ENCODE data around the gene CAMTA2. TPM values are rescaled to one million over a fixed set of nuclear protein-coding genes. Genes with fewer than 3 reads are reported as not detected.

Gene CAMTA2
- total and polyA plus RNA-seq, 4 donors: 7.8 to 17.6 (median 12.0) TPM

DNA sequence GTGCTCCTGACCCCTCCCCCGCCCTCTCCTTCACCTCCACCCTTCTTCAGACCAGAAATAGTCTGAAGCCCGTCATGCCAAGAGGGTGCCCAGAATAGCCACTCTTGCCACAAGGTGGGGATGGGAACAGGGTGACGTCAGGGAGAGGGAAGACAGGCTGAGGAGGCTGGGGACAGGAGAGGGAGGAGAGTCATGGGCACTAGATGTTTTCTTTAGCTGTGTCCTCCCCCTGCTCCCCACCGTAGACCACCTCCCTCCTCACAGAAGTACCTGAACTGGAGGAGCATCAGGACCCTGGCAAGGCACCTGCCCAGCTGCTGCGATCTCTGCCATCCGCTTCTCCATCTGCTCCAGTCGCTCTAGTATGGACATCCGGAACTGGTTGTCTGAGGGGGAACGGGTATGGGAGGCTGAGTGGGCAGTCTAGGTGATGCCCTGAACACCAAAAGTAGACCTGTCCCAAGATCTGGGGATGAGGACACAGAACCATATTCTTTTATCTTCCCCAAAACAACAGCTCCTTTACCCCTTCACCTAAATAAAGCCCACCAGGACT lies 13.3 kb downstream of the CAMTA2 start:
- Histone ChIP-seq H3K4me3 (ENCODE audit: low read depth in 1 of 3, low read length in 3 of 3) (no peak overlapping the region), H3K36me3 (ENCODE audit: control insufficient read depth in 4 of 4, insufficient read depth in 3 of 4, low read depth in 1 of 4, low read length in 3 of 4) (peaks cover 11 to 22% (median 18%) of the 10 kb centered on the region in 4 donors), H3K27me3 (ENCODE audit: control insufficient read depth in 4 of 4, insufficient read depth in 4 of 4, low read length in 3 of 4) (no peaks in the 10 kb centered on the region), H3K4me1 (ENCODE audit: control insufficient read depth in 4 of 4, insufficient read depth in 4 of 4, low read length in 3 of 4) (peaks cover 3 to 34% (median 21%) of the 10 kb centered on the region in 4 donors), H3K27ac (ENCODE audit: low read depth in 1 of 2, low read length in 2 of 2) (no peak overlapping the region), H3K9ac (ENCODE audit: low read depth in 1 of 2, low read length in 2 of 2) (no peak overlapping the region), H3K9me3 (ENCODE audit: control insufficient read depth in 4 of 4, low read length in 3 of 4) (no peaks in the 10 kb centered on the region)
- DNase-seq (ENCODE audit: low spot score): no peak
- WGBS: 90% methylated on average over 9 of the region's 9 CpGs
- TF ChIP-seq FOXA1 (IDR thresholded peaks at IDR 0.05) (no peak), TAF1 (conservative IDR thresholded peaks at IDR 0.05) (no peak), REST (IDR thresholded peaks at IDR 0.05) (no peak), RAD21 (IDR thresholded peaks at IDR 0.05) (no peak), FOXA2 (IDR thresholded peaks at IDR 0.05) (no peak), NR2F2 (IDR thresholded peaks at IDR 0.05) (no peak)

GRCh38 chr17:4973256-4974114 lies 14.0 kb downstream of the CAMTA2 start:
- 87% methylated on average over 10 of the region's 10 CpGs for WGBS
- H3K27ac ChIP-seq (ENCODE audit: low read depth in 1 of 2, low read length in 2 of 2): no peak overlapping the region
- H3K36me3 ChIP-seq (ENCODE audit: control insufficient read depth in 4 of 4, insufficient read depth in 3 of 4, low read depth in 1 of 4, low read length in 3 of 4): peaks cover 11 to 20% (median 17%) of the 10 kb centered on the region in 4 donors
- H3K9ac ChIP-seq (ENCODE audit: low read depth in 1 of 2, low read length in 2 of 2): no peak overlapping the region
- no peak overlapping the region for H3K4me3 ChIP-seq (ENCODE audit: low read depth in 1 of 3, low read length in 3 of 3)
- peaks cover 3 to 41% (median 25%) of the 10 kb centered on the region in 4 donors for H3K4me1 ChIP-seq (ENCODE audit: control insufficient read depth in 4 of 4, insufficient read depth in 4 of 4, low read length in 3 of 4)
- no peaks in the 10 kb centered on the region for H3K27me3 ChIP-seq (ENCODE audit: control insufficient read depth in 4 of 4, insufficient read depth in 4 of 4, low read length in 3 of 4)
- H3K9me3 ChIP-seq (ENCODE audit: control insufficient read depth in 4 of 4, low read length in 3 of 4): no peaks in the 10 kb centered on the region
- DNase-seq (ENCODE audit: low spot score): no peak
- no peak for TF ChIP-seq REST (IDR thresholded peaks at IDR 0.05)
- no peak for TF ChIP-seq NR2F2 (IDR thresholded peaks at IDR 0.05)
- TF ChIP-seq RAD21 (IDR thresholded peaks at IDR 0.05): no peak
- TF ChIP-seq EGR1 (IDR thresholded peaks at IDR 0.05; ENCODE audit: low read depth in 2 of 2): no peak
- no peak for TF ChIP-seq GABPA (IDR thresholded peaks at IDR 0.05 in 1 of 2, conservative IDR thresholded peaks at IDR 0.05 in 1 of 2)
- TF ChIP-seq, protein P1, sequence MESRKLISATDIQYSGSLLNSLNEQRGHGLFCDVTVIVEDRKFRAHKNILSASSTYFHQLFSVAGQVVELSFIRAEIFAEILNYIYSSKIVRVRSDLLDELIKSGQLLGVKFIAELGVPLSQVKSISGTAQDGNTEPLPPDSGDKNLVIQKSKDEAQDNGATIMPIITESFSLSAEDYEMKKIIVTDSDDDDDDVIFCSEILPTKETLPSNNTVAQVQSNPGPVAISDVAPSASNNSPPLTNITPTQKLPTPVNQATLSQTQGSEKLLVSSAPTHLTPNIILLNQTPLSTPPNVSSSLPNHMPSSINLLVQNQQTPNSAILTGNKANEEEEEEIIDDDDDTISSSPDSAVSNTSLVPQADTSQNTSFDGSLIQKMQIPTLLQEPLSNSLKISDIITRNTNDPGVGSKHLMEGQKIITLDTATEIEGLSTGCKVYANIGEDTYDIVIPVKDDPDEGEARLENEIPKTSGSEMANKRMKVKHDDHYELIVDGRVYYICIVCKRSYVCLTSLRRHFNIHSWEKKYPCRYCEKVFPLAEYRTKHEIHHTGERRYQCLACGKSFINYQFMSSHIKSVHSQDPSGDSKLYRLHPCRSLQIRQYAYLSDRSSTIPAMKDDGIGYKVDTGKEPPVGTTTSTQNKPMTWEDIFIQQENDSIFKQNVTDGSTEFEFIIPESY (IDR thresholded peaks at IDR 0.05): no peak
- TF ChIP-seq, protein P2, sequence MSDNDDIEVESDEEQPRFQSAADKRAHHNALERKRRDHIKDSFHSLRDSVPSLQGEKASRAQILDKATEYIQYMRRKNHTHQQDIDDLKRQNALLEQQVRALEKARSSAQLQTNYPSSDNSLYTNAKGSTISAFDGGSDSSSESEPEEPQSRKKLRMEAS (IDR thresholded peaks at IDR 0.05): no peak
- no peak for TF ChIP-seq TAF1 (conservative IDR thresholded peaks at IDR 0.05)
- TF ChIP-seq RXRA (IDR thresholded peaks at IDR 0.05): no peak
- no peak for TF ChIP-seq ATF3 (IDR thresholded peaks at IDR 0.05)
- TF ChIP-seq YY1 (IDR thresholded peaks at IDR 0.05): no peak
- TF ChIP-seq, protein P3, sequence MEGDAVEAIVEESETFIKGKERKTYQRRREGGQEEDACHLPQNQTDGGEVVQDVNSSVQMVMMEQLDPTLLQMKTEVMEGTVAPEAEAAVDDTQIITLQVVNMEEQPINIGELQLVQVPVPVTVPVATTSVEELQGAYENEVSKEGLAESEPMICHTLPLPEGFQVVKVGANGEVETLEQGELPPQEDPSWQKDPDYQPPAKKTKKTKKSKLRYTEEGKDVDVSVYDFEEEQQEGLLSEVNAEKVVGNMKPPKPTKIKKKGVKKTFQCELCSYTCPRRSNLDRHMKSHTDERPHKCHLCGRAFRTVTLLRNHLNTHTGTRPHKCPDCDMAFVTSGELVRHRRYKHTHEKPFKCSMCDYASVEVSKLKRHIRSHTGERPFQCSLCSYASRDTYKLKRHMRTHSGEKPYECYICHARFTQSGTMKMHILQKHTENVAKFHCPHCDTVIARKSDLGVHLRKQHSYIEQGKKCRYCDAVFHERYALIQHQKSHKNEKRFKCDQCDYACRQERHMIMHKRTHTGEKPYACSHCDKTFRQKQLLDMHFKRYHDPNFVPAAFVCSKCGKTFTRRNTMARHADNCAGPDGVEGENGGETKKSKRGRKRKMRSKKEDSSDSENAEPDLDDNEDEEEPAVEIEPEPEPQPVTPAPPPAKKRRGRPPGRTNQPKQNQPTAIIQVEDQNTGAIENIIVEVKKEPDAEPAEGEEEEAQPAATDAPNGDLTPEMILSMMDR (IDR thresholded peaks at IDR 0.05; ENCODE audit: low read depth, low read length, missing input control): no peak
- TF ChIP-seq FOXA1 (IDR thresholded peaks at IDR 0.05): no peak

Measured in liver (tissue), 9 donors.